ENCODE measurements around the gene SORCS1.
"Not testable (repeated sequence)": the region's sequence is repeated elsewhere in the genome, so short reads cannot be mapped to it uniquely, and the experiment has no call there.

SORCS1 gene

GRCh38 chr10:107037192-107038122 is 127.0 kb downstream of the SORCS1 start:
- ATAC-seq = no peak
- H3K4me3 Mint-ChIP-seq = no peak overlapping the region
- no peaks in the 10 kb centered on the region for H3K36me3 Mint-ChIP-seq
- H3K27ac Mint-ChIP-seq = no peak overlapping the region
- no peaks in the 10 kb centered on the region for H3K4me1 Mint-ChIP-seq
- peaks cover 9% of the 10 kb centered on the region for H3K27me3 Mint-ChIP-seq
- peaks cover 2% of the 10 kb centered on the region for H3K9me3 Mint-ChIP-seq

GRCh38 chr10:107033799-107034422 is 130.6 kb downstream of the SORCS1 start:
- no peak overlapping the region for H3K4me3 Mint-ChIP-seq
- H3K4me1 Mint-ChIP-seq = no peaks in the 10 kb centered on the region
- no peaks in the 10 kb centered on the region for H3K36me3 Mint-ChIP-seq
- H3K9me3 Mint-ChIP-seq = peaks cover 2% of the 10 kb centered on the region
- peaks cover 18% of the 10 kb centered on the region for H3K27me3 Mint-ChIP-seq
- H3K27ac Mint-ChIP-seq = no peak overlapping the region
- no peak for ATAC-seq

GRCh38 chr10:107032700-107033401 is 131.7 kb downstream of the SORCS1 start:
- Mint-ChIP-seq H3K4me1 (no peaks in the 10 kb centered on the region), H3K27ac (no peak overlapping the region), H3K4me3 (no peak overlapping the region), H3K27me3 (peaks cover 18% of the 10 kb centered on the region), H3K9me3 (peaks cover 2% of the 10 kb centered on the region), H3K36me3 (no peaks in the 10 kb centered on the region)
- no peak for ATAC-seq

- no peak overlapping the region for H3K27ac Mint-ChIP-seq
- no peak for ATAC-seq
- no peaks in the 10 kb centered on the region for H3K4me1 Mint-ChIP-seq
- H3K9me3 Mint-ChIP-seq = peaks cover 2% of the 10 kb centered on the region
- H3K36me3 Mint-ChIP-seq = no peaks in the 10 kb centered on the region
- H3K27me3 Mint-ChIP-seq = peaks cover 18% of the 10 kb centered on the region
- no peak overlapping the region for H3K4me3 Mint-ChIP-seq
These were observed 132.4 kb downstream of the SORCS1 start for GRCh38 chr10:107031931-107032699.

GRCh38 chr10:107028236-107028635 is 136.3 kb downstream of the SORCS1 start:
- Mint-ChIP-seq H3K4me1 (no peaks in the 10 kb centered on the region), H3K27me3 (peaks cover 17% of the 10 kb centered on the region), H3K36me3 (no peaks in the 10 kb centered on the region), H3K4me3 (no peak overlapping the region), H3K9me3 (peaks cover 2% of the 10 kb centered on the region), H3K27ac (no peak overlapping the region)
- ATAC-seq = no peak

GRCh38 chr10:107025676-107026075 is 138.8 kb downstream of the SORCS1 start:
- no peak for ATAC-seq
- H3K36me3 Mint-ChIP-seq = no peaks in the 10 kb centered on the region
- H3K27ac Mint-ChIP-seq = no peak overlapping the region
- H3K27me3 Mint-ChIP-seq = no peaks in the 10 kb centered on the region
- no peaks in the 10 kb centered on the region for H3K4me1 Mint-ChIP-seq
- H3K4me3 Mint-ChIP-seq = no peak overlapping the region
- H3K9me3 Mint-ChIP-seq = no peaks in the 10 kb centered on the region

- ATAC-seq, H3K9me3 Mint-ChIP-seq: not testable (repeated sequence)
These were observed 140.5 kb downstream of the SORCS1 start for GRCh38 chr10:107024033-107024432.

GRCh38 chr10:107022600-107023354 is 141.7 kb downstream of the SORCS1 start:
- Mint-ChIP-seq H3K9me3 (no peaks in the 10 kb centered on the region), H3K4me1 (no peaks in the 10 kb centered on the region), H3K36me3 (no peaks in the 10 kb centered on the region), H3K4me3 (no peak overlapping the region), H3K27ac (no peak overlapping the region), H3K27me3 (no peaks in the 10 kb centered on the region)
- no peak for ATAC-seq

More at GRCh38 chr10:107024033-107024432, 140.5 kb downstream of the SORCS1 start:
- H3K27me3 Mint-ChIP-seq, H3K27ac Mint-ChIP-seq, H3K4me3 Mint-ChIP-seq, H3K4me1 Mint-ChIP-seq, H3K36me3 Mint-ChIP-seq: not testable (repeated sequence)

- no peak for ATAC-seq
- no peak overlapping the region for H3K4me3 Mint-ChIP-seq
- H3K9me3 Mint-ChIP-seq = no peaks in the 10 kb centered on the region
- H3K27me3 Mint-ChIP-seq = no peaks in the 10 kb centered on the region
- H3K36me3 Mint-ChIP-seq = no peaks in the 10 kb centered on the region
- no peaks in the 10 kb centered on the region for H3K4me1 Mint-ChIP-seq
- H3K27ac Mint-ChIP-seq = no peak overlapping the region
These were observed 145.4 kb downstream of the SORCS1 start for GRCh38 chr10:107019154-107019553.

GRCh38 chr10:107013258-107014006 is 151.1 kb downstream of the SORCS1 start:
- H3K9me3 Mint-ChIP-seq = no peaks in the 10 kb centered on the region
- H3K4me3 Mint-ChIP-seq = no peak overlapping the region
- H3K4me1 Mint-ChIP-seq = no peaks in the 10 kb centered on the region
- no peak for ATAC-seq
- H3K27me3 Mint-ChIP-seq = no peaks in the 10 kb centered on the region
- H3K36me3 Mint-ChIP-seq = no peaks in the 10 kb centered on the region
- no peak overlapping the region for H3K27ac Mint-ChIP-seq

GRCh38 chr10:107011992-107012391 is 152.5 kb downstream of the SORCS1 start:
- no peak overlapping the region for H3K27ac Mint-ChIP-seq
- H3K9me3 Mint-ChIP-seq = no peaks in the 10 kb centered on the region
- ATAC-seq = no peak
- no peaks in the 10 kb centered on the region for H3K36me3 Mint-ChIP-seq
- H3K27me3 Mint-ChIP-seq = no peaks in the 10 kb centered on the region
- no peak overlapping the region for H3K4me3 Mint-ChIP-seq
- H3K4me1 Mint-ChIP-seq = no peaks in the 10 kb centered on the region

GRCh38 chr10:107011105-107011504 is 153.4 kb downstream of the SORCS1 start:
- H3K27me3 Mint-ChIP-seq = no peaks in the 10 kb centered on the region
- no peaks in the 10 kb centered on the region for H3K9me3 Mint-ChIP-seq
- no peak for ATAC-seq
- H3K4me1 Mint-ChIP-seq = no peaks in the 10 kb centered on the region
- H3K36me3 Mint-ChIP-seq = no peaks in the 10 kb centered on the region
- no peak overlapping the region for H3K4me3 Mint-ChIP-seq
- no peak overlapping the region for H3K27ac Mint-ChIP-seq

GRCh38 chr10:107010531-107010930 is 154.0 kb downstream of the SORCS1 start:
- H3K9me3 Mint-ChIP-seq = no peaks in the 10 kb centered on the region
- no peaks in the 10 kb centered on the region for H3K27me3 Mint-ChIP-seq

GRCh38 chr10:107004362-107004761 is 160.1 kb downstream of the SORCS1 start:
- H3K4me3 Mint-ChIP-seq = no peak overlapping the region
- no peak overlapping the region for H3K27ac Mint-ChIP-seq
- ATAC-seq = no peak
- H3K9me3 Mint-ChIP-seq = no peaks in the 10 kb centered on the region
- no peaks in the 10 kb centered on the region for H3K36me3 Mint-ChIP-seq
- no peaks in the 10 kb centered on the region for H3K4me1 Mint-ChIP-seq
- H3K27me3 Mint-ChIP-seq = no peaks in the 10 kb centered on the region

More at GRCh38 chr10:107010531-107010930, 154.0 kb downstream of the SORCS1 start:
- Mint-ChIP-seq H3K27ac (no peak overlapping the region), H3K36me3 (no peaks in the 10 kb centered on the region), H3K4me1 (no peaks in the 10 kb centered on the region), H3K4me3 (no peak overlapping the region)
- ATAC-seq = no peak

All from stimulated activated memory B cell treated with anti-CD40 and anti-IgM and Interleukin-4, amounts not matched to agents 10 μg/mL and 1 μg/mL and 100 μg/mL, for 72 hours (primary cell).